ENCODE results near the gene RBM19. TPM values are rescaled to one million over a fixed set of nuclear protein-coding genes. Genes with fewer than 3 reads are reported as not detected.

RBM19 gene
- total and polyA plus RNA-seq, 10 donors, result 13.6 to 46.7 (median 34.5) TPM

GRCh38 chr12:113835896-113836295 is 130.2 kb downstream of the RBM19 start:
- H3K4me1 ChIP-seq, result no peaks in the 10 kb centered on the region
- H3K9me3 ChIP-seq, result no peaks in the 10 kb centered on the region
- intact Hi-C loops (cut with DNase I; ENCODE audit: low total_unique reads), result no loop called here
- peaks cover 0 to 70% (median 0%) of the 10 kb centered on the region in 6 donors for H3K36me3 ChIP-seq
- H3K27me3 ChIP-seq (replicated peaks in 1 of 7), result no peaks in the 10 kb centered on the region
- WGBS, 5 donors, result 86 to 93% (median 90%) methylated on average over 16 of the region's 16 CpGs
- DNase-seq, result no peak
- no peak overlapping the region for H3K4me3 ChIP-seq
- H3K27ac ChIP-seq, result no peak overlapping the region
- no peak for TF ChIP-seq CTCF (IDR thresholded peaks at IDR 0.05 in 8 of 11, conservative IDR thresholded peaks at IDR 0.05 in 3 of 11)
- TF ChIP-seq POLR2AphosphoS5 (IDR thresholded peaks at IDR 0.05), result no peak
- no peak for TF ChIP-seq POLR2A (IDR thresholded peaks at IDR 0.05)

GRCh38 chr12:113835433-113835832 is 130.7 kb downstream of the RBM19 start:
- WGBS, 5 donors, result 90 to 95% (median 94%) methylated on average over 14 to 16 of the region's 16 CpGs
- Histone ChIP-seq H3K27me3 (replicated peaks in 1 of 7) (no peaks in the 10 kb centered on the region), H3K9me3 (no peaks in the 10 kb centered on the region), H3K4me1 (no peaks in the 10 kb centered on the region), H3K36me3 (peaks cover 0 to 65% (median 0%) of the 10 kb centered on the region in 6 donors), H3K4me3 (no peak overlapping the region), H3K27ac (no peak overlapping the region)
- no peak for DNase-seq
- TF ChIP-seq POLR2AphosphoS5 (IDR thresholded peaks at IDR 0.05) (no peak), CTCF (IDR thresholded peaks at IDR 0.05 in 8 of 11, conservative IDR thresholded peaks at IDR 0.05 in 3 of 11) (no peak), POLR2A (IDR thresholded peaks at IDR 0.05) (no peak)
- intact Hi-C loops (cut with DNase I; ENCODE audit: low total_unique reads), result no loop called here

GRCh38 chr12:113833422-113833821 is 132.7 kb downstream of the RBM19 start:
- intact Hi-C loops (cut with DNase I; ENCODE audit: low total_unique reads), result no loop called here

DNA sequence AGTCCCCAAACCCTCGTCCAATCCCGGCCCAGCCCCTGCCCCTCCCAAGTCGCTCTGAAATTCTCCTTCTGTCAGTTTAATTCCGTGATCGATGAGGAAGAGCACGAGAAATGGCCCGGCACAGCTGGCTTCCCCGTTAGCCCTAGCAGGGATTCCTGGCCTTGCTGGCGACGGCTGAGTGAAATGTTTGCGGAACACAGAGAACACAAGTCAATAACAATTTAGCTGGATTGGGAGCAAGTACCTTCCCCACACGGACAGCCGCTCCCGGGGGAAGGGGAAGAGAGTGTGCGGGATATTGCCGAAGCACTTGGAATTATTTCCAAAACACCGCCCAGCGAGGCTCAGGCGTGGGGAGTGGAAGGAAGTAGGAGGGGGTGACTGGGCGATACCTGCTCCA is 134.6 kb downstream of the RBM19 start:
- no peaks in the 10 kb centered on the region for H3K9me3 ChIP-seq
- H3K4me1 ChIP-seq, result no peaks in the 10 kb centered on the region
- H3K27ac ChIP-seq, result no peak overlapping the region
- no peak overlapping the region for H3K4me3 ChIP-seq
- 80 to 89% (median 84%) methylated on average over 20 of the region's 20 CpGs for WGBS, 5 donors
- TF ChIP-seq POLR2AphosphoS5 (IDR thresholded peaks at IDR 0.05), result no peak
- TF ChIP-seq POLR2A (IDR thresholded peaks at IDR 0.05), result no peak
- no peak for TF ChIP-seq CTCF (IDR thresholded peaks at IDR 0.05 in 8 of 11, conservative IDR thresholded peaks at IDR 0.05 in 3 of 11)
- H3K36me3 ChIP-seq, result peaks cover 0 to 48% (median 0%) of the 10 kb centered on the region in 6 donors
- no peaks in the 10 kb centered on the region for H3K27me3 ChIP-seq (replicated peaks in 1 of 7)
- intact Hi-C loops (cut with DNase I; ENCODE audit: low total_unique reads), result no loop called here
- no peak for DNase-seq

More at GRCh38 chr12:113833422-113833821, 132.7 kb downstream of the RBM19 start:
- 91 to 100% (median 95%) methylated on average over 3 of the region's 3 CpGs for WGBS, 5 donors
- no peaks in the 10 kb centered on the region for H3K4me1 ChIP-seq
- H3K9me3 ChIP-seq, result no peaks in the 10 kb centered on the region
- DNase-seq, result no peak
- no peaks in the 10 kb centered on the region for H3K27me3 ChIP-seq (replicated peaks in 1 of 7)
- TF ChIP-seq CTCF (IDR thresholded peaks at IDR 0.05 in 8 of 11, conservative IDR thresholded peaks at IDR 0.05 in 3 of 11) (no peak), POLR2AphosphoS5 (IDR thresholded peaks at IDR 0.05) (no peak), POLR2A (IDR thresholded peaks at IDR 0.05) (no peak)
- peaks cover 0 to 46% (median 0%) of the 10 kb centered on the region in 6 donors for H3K36me3 ChIP-seq
- H3K4me3 ChIP-seq, result no peak overlapping the region
- H3K27ac ChIP-seq, result no peak overlapping the region
